ENCODE results near the gene LRRC73. TPM values are rescaled to one million over a fixed set of nuclear protein-coding genes. Genes with fewer than 3 reads are reported as not detected.

The LRRC73 gene
- total and polyA plus RNA-seq, 9 of the 15 experiments (the other 6 are each of a cell fraction or from before 2014, with no cell fraction given): 0.07 to 0.55 (median 0.16) TPM; not detected in 3

DNA sequence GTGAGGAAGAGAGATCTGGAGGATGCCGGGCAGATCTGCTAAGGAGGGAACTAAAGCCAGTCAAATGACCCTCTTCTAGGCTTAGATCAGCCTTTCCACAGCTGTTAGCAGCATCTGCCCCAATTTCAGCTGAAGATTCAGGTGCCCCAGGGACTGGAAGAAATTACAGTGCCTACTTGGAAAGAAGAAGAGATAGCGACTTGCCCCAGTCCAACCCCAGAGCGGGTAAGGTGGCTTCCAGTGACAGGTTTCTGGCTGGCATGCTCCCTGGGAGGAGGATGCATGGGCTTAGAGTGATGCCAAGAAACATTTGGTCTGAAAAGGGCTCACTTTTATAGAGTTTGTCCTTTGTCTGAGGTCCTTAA is 32.2 kb downstream of the LRRC73 start:
- peaks cover 0 to 19% of the 10 kb centered on the region in 2 experiments; a peak in 4 of 5 replicates for H3K4me1 ChIP-seq (replicated peaks in 1 of 2; ENCODE audit: control insufficient read depth in 2 of 2, insufficient read depth in 2 of 2, low read length in 2 of 2)
- FAIRE-seq: no peak
- H3K4me3 ChIP-seq: peak overlapping the region; percentile 80
- 0 out of 2 replicates have a peak, but pooled peaks cover 6% of the 10 kb centered on the region for H4K20me1 ChIP-seq (replicated peaks; ENCODE audit: control insufficient read depth, insufficient read depth, low read length)
- BruUV-seq (replicated peaks): TSS peak; percentile 56
- peak overlapping the region; percentile 94 for H2AFZ ChIP-seq (ENCODE audit: low read depth, low read length)
- intact Hi-C loops (cut with micrococcal nuclease) (no loop called here), in situ Hi-C loops (cut with MboI) (no loop called here)
- peak; percentile 23; the same call in 1 of the 2 replicates for TF ChIP-seq XRCC5 (IDR thresholded peaks at IDR 0.05; ENCODE audit: low read depth, low read length)
- TF ChIP-seq ZNF76 (CRISPR knock-in tag; IDR thresholded peaks at IDR 0.05; ENCODE audit: borderline replicate concordance): no peak
- TF ChIP-seq, protein P1, sequence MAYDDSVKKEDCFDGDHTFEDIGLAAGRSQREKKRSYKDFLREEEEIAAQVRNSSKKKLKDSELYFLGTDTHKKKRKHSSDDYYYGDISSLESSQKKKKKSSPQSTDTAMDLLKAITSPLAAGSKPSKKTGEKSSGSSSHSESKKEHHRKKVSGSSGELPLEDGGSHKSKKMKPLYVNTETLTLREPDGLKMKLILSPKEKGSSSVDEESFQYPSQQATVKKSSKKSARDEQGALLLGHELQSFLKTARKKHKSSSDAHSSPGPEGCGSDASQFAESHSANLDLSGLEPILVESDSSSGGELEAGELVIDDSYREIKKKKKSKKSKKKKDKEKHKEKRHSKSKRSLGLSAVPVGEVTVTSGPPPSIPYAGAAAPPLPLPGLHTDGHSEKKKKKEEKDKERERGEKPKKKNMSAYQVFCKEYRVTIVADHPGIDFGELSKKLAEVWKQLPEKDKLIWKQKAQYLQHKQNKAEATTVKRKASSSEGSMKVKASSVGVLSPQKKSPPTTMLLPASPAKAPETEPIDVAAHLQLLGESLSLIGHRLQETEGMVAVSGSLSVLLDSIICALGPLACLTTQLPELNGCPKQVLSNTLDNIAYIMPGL (CRISPR knock-in tag; IDR thresholded peaks at IDR 0.05): peak; percentile 34; the same call in 1 of the 2 replicates
- TF ChIP-seq CC2D1A (IDR thresholded peaks at IDR 0.05): no peak
- TF ChIP-seq TEAD4 (IDR thresholded peaks at IDR 0.05; ENCODE audit: low read length): no peak
- TF ChIP-seq TEAD4 (CRISPR knock-in tag; IDR thresholded peaks at IDR 0.05; ENCODE audit: borderline replicate concordance): 0 out of 2 replicates have a peak, but pooled peaks have one; percentile 31
- peak; percentile 71 for TF ChIP-seq CHD1 (IDR thresholded peaks at IDR 0.05; ENCODE audit: low read length)
- no peak for TF ChIP-seq CBX1 (IDR thresholded peaks at IDR 0.05; ENCODE audit: low read depth)
- WGBS (ENCODE audit: insufficient coverage, low coverage, missing lambda C conversion rate): 0% methylated on average over 3 of the region's 3 CpGs
- H3K9me1 ChIP-seq (ENCODE audit: control insufficient read depth, insufficient read depth, low read length): no peaks in the 10 kb centered on the region
- 0 out of 3 replicates have a peak, but pooled peaks cover 4% of the 10 kb centered on the region for H3K36me3 ChIP-seq (ENCODE audit: control insufficient read depth, insufficient read depth, low read length)
- POLR2A ChIA-PET: interaction anchor here (0.6 to 4.9 kb wide), 8 partner anchors 10 to 276 kb away, joined by 3 to 24 read pairs (median 5); partner anchors contain the start of gene LRRC73
- H3K27ac ChIP-seq (ENCODE audit: extremely low read depth, low read depth, low read length): peak overlapping the region; percentile 71
- CTCF ChIA-PET (ENCODE audit: low intra/inter-chr PET ratio): no interaction called here
- DNase-seq (ENCODE audit: extremely low read depth in 1 of 4, low spot score in 3 of 4): no peak
- no peaks in the 10 kb centered on the region for H3K27me3 ChIP-seq (ENCODE audit: control insufficient read depth in 2 of 2, insufficient read depth in 2 of 2, low read length in 2 of 2)
- H3K9ac ChIP-seq (ENCODE audit: insufficient read depth in 1 of 2, low read depth in 2 of 2, low read length in 2 of 2): peak overlapping the region; percentile 83 to 92
- no peaks in the 10 kb centered on the region for H3K9me3 ChIP-seq (replicated peaks; ENCODE audit: control insufficient read depth, insufficient read depth, low read depth, low read length)
- peak overlapping the region; percentile 93 for H3K4me2 ChIP-seq (ENCODE audit: insufficient read depth, low read length)
- H3K79me2 ChIP-seq (ENCODE audit: control insufficient read depth, insufficient read depth, low read length): peaks cover 23% of the 10 kb centered on the region
- ATAC-seq: peak; percentile 8

Data from K562 (cell line).